Panc1 (cell line): Measurements from ENCODE around the gene MGRN1. TPM values are rescaled to one million over a fixed set of nuclear protein-coding genes. Genes with fewer than 3 reads are reported as not detected.

Experiments
- ATAC-seq: fragments of 200-7000 bp; cut with Tn5 transposase; 2 replicates; pipeline ENCODE4 v1.9.1; 2020; ENCODE audit warnings: mild to moderate bottlenecking, moderate library complexity
- BruUV-seq: library from RNA; stranded (reverse); fragments of 400-500 nt; replicated peaks from 2 replicates; lab custom pipeline; 2021; lab: Mats Ljungman, UMichigan
- CTCF ChIA-PET: fragments of 300-600 bp; sonication (Branson Sonifier 250); formaldehyde crosslinking; loops from one replicate; lab custom pipeline; 2022; ENCODE audit warnings: antibody characterized with exemption; lab: Charles Lee
- POLR2A ChIA-PET: fragments of 300-600 bp; sonication (Branson Sonifier 250); formaldehyde crosslinking; loops from one replicate; lab custom pipeline; 2022; ENCODE audit warnings: antibody characterized with exemption; lab: Charles Lee
- DNase-seq: peaks from one replicate; pipeline ENCODE4 v3.0.0-alpha.2; 2010; ENCODE audit warnings: low read depth, low spot score
- H3K27ac ChIP-seq: 2 replicates; pipeline ENCODE4 v1.5.1; 2011; ENCODE audit warnings: mild to moderate bottlenecking, low read length, inconsistent platforms
- H3K27me3 ChIP-seq: fragments of 200-500 bp; sonication (Bioruptor generic); 2 replicates; pipeline ENCODE4 v1.6.0; 2014; ENCODE audit warnings: low read length, inconsistent platforms; ENCODE audit not compliant: control insufficient read depth, insufficient read depth
- H3K36me3 ChIP-seq: fragments of 200-500 bp; sonication (Bioruptor generic); 2 replicates; pipeline ENCODE4 v1.5.1; 2014; ENCODE audit warnings: inconsistent platforms, mild to moderate bottlenecking, low read length, moderate library complexity; ENCODE audit not compliant: control insufficient read depth, insufficient read depth
- H3K4me1 ChIP-seq: 2 replicates; pipeline ENCODE4 v1.5.1; 2011; ENCODE audit warnings: inconsistent platforms, mild to moderate bottlenecking, low read length, moderate library complexity; ENCODE audit not compliant: control insufficient read depth, insufficient read depth
- H3K4me3 ChIP-seq, 2 experiments: 2 replicates each; pipeline ENCODE4 v1.5.1; 2011 to 2012; ENCODE audit warnings: low read depth in 2 of 2, low read length in 2 of 2, mild to moderate bottlenecking in 2 of 2, inconsistent platforms in 1 of 2, moderate library complexity in 1 of 2
- H3K9me3 ChIP-seq: fragments of 200-500 bp; sonication (Bioruptor generic); 2 replicates; pipeline ENCODE4 v1.5.1; 2014; ENCODE audit warnings: low read depth, mild to moderate bottlenecking, inconsistent platforms, low read length, moderate library complexity; ENCODE audit not compliant: control insufficient read depth, insufficient read depth
- POLR2AphosphoS5 ChIP-seq: IDR thresholded peaks from 2 replicates; pipeline ENCODE4 v1.6.1; 2012; ENCODE audit warnings: mild to moderate bottlenecking, low read depth, low read length, moderate library complexity
- SIN3A ChIP-seq: IDR thresholded peaks from 2 replicates; pipeline ENCODE4 v1.6.1; 2012; ENCODE audit warnings: low read depth, mild to moderate bottlenecking, low read length, moderate library complexity, borderline replicate concordance; ENCODE audit not compliant: insufficient read depth
- TCF7L2 ChIP-seq: IDR thresholded peaks from 2 replicates; pipeline ENCODE4 v1.6.1; 2011; ENCODE audit warnings: mild to moderate bottlenecking, low read depth, low read length, inconsistent platforms
- in situ Hi-C: cut with HindIII; loops from 2 replicates; pipeline ENCODE4 v1.10.0; 2016; ENCODE audit warnings: low sequenced_read_pairs, low pct_unique_long_range_greater_than_20kb
- intact Hi-C: fragments of 100-400 bp; cut with micrococcal nuclease; formaldehyde crosslinking; loops from one replicate; pipeline ENCODE4 v1.10.0; 2022; ENCODE audit not compliant: unreplicated experiment
- total RNA-seq: library from RNA; stranded (reverse); gene quantifications from one replicate; pipeline ENCODE4 v1.2.1, GENCODE V29; 2021; ENCODE audit not compliant: unreplicated experiment
- TF ChIP-seq, protein P1 (sequence below): fragments of 450-650 bp; IDR thresholded peaks from 2 replicates; pipeline ENCODE4 v1.5.1; 2017; ENCODE audit warnings: mild to moderate bottlenecking
- TF ChIP-seq, protein P2 (sequence below), 2 experiments: IDR thresholded peaks; 2 replicates each; pipeline ENCODE4 v1.6.1; 2011 to 2012; ENCODE audit warnings: low read depth in 2 of 2, control low read depth in 1 of 2, low read length in 1 of 2, mild to moderate bottlenecking in 1 of 2, moderate library complexity in 1 of 2; ENCODE audit not compliant: insufficient read depth in 1 of 2

The MGRN1 gene
- total RNA-seq, 1 experiment from 2014 or later: 59.7 TPM

DNA sequence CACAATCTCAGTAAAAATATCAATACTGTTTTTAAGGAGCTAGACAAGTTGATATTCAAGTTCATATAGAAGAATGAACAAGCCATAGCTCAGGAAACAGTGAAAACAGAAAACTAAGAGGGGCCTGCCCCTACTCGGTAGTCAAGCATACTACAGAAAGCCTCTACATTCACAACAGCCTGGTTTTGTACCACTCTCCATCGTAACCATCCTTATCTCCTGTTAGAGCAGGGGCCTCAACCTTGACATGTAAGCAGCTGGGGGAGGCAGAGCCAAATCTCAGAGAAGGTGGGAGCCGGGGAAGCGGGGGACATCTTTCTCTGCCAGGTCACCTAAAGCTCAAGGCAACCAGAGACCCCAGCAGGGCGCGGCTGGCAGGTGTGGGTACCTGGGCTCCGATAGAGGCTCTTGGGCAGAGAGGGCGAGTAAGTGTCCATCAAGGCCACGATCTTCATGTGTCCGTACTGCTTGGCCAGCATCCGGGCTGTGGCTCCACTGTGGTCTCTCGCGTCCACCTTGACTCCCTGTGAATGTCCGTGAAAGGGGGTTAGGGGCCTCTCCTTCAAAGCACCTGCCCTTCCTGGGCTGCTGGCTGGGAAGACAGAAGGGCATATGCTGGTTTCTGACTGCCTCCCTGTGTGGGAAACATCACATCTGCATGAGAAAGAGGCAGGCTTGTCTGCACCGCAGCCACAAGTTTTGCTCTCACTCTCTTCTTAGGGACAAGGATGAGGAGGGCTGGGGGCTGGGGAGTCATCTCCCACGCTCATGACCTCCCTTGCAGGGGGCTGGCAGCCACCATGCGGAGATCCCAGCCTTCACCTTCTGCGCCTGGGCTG, 89.3 kb downstream of the MGRN1 start:
- H3K4me3 ChIP-seq: no peak overlapping the region
- DNase-seq (no peak), ATAC-seq (peak; percentile 49; the same call in 1 of the 2 replicates)
- H3K27ac ChIP-seq: no peak overlapping the region
- no peaks in the 10 kb centered on the region for H3K4me1 ChIP-seq
- TF ChIP-seq, protein P1, sequence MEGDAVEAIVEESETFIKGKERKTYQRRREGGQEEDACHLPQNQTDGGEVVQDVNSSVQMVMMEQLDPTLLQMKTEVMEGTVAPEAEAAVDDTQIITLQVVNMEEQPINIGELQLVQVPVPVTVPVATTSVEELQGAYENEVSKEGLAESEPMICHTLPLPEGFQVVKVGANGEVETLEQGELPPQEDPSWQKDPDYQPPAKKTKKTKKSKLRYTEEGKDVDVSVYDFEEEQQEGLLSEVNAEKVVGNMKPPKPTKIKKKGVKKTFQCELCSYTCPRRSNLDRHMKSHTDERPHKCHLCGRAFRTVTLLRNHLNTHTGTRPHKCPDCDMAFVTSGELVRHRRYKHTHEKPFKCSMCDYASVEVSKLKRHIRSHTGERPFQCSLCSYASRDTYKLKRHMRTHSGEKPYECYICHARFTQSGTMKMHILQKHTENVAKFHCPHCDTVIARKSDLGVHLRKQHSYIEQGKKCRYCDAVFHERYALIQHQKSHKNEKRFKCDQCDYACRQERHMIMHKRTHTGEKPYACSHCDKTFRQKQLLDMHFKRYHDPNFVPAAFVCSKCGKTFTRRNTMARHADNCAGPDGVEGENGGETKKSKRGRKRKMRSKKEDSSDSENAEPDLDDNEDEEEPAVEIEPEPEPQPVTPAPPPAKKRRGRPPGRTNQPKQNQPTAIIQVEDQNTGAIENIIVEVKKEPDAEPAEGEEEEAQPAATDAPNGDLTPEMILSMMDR: no peak
- no peak for TF ChIP-seq POLR2AphosphoS5
- TF ChIP-seq TCF7L2: no peak
- no peak for TF ChIP-seq SIN3A
- TF ChIP-seq, protein P2, sequence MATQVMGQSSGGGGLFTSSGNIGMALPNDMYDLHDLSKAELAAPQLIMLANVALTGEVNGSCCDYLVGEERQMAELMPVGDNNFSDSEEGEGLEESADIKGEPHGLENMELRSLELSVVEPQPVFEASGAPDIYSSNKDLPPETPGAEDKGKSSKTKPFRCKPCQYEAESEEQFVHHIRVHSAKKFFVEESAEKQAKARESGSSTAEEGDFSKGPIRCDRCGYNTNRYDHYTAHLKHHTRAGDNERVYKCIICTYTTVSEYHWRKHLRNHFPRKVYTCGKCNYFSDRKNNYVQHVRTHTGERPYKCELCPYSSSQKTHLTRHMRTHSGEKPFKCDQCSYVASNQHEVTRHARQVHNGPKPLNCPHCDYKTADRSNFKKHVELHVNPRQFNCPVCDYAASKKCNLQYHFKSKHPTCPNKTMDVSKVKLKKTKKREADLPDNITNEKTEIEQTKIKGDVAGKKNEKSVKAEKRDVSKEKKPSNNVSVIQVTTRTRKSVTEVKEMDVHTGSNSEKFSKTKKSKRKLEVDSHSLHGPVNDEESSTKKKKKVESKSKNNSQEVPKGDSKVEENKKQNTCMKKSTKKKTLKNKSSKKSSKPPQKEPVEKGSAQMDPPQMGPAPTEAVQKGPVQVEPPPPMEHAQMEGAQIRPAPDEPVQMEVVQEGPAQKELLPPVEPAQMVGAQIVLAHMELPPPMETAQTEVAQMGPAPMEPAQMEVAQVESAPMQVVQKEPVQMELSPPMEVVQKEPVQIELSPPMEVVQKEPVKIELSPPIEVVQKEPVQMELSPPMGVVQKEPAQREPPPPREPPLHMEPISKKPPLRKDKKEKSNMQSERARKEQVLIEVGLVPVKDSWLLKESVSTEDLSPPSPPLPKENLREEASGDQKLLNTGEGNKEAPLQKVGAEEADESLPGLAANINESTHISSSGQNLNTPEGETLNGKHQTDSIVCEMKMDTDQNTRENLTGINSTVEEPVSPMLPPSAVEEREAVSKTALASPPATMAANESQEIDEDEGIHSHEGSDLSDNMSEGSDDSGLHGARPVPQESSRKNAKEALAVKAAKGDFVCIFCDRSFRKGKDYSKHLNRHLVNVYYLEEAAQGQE (IDR thresholded peaks at IDR 0.05; ENCODE audit: insufficient read depth in 1 of 2, low read depth in 2 of 2, low read length in 1 of 2): no peak
- ChIA-PET CTCF (no interaction called here), POLR2A (no interaction called here)
- no peaks in the 10 kb centered on the region for H3K36me3 ChIP-seq
- in situ Hi-C loops (no loop called here), intact Hi-C loops (no loop called here)
- no peaks in the 10 kb centered on the region for H3K27me3 ChIP-seq
- BruUV-seq: no TSS peak
- H3K9me3 ChIP-seq: no peaks in the 10 kb centered on the region

DNA sequence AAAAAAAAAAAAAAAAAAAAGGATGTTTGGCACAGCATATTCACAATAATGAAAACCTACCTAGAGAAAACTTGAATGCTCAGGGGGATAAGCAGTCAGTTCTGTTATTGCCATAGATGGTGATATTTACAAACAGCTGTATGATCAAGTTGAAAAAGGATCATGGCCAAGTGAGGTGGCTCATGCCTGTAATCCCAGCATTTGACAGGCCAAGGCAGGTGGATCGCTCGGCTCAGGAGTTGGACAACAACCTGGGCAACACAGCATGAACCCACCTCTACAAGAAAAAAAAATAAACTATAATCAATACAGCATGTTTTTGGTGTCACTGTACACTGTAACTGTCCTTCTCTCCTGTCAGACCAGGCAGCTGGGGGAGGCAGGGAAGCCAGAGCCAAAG, 90.4 kb downstream of the MGRN1 start:
- H3K4me1 ChIP-seq: no peaks in the 10 kb centered on the region
- H3K4me3 ChIP-seq: no peak overlapping the region
- intact Hi-C loops: loop anchor here (5.0 kb wide), 1 partner anchor 242 kb away; the partner anchor contains the start of gene SEC14L5
- H3K36me3 ChIP-seq: no peaks in the 10 kb centered on the region
- in situ Hi-C loops: no loop called here
- no peaks in the 10 kb centered on the region for H3K9me3 ChIP-seq
- BruUV-seq: no TSS peak
- ATAC-seq (no peak), DNase-seq (no peak)
- CTCF ChIA-PET: interaction anchor here (0.7 kb wide), 1 partner anchor 20 kb away, joined by 4 read pairs; the partner anchor contains the start of gene DNAAF8
- no peak overlapping the region for H3K27ac ChIP-seq
- TF ChIP-seq TCF7L2 (no peak), POLR2AphosphoS5 (no peak), SIN3A (no peak)
- TF ChIP-seq, protein P1: no peak
- TF ChIP-seq, protein P2 (IDR thresholded peaks at IDR 0.05; ENCODE audit: insufficient read depth in 1 of 2, low read depth in 2 of 2, low read length in 1 of 2): no peak
- no peaks in the 10 kb centered on the region for H3K27me3 ChIP-seq
- POLR2A ChIA-PET: no interaction called here
